ENCODE data around the gene PSMG3. TPM values are rescaled to one million over a fixed set of nuclear protein-coding genes. Genes with fewer than 3 reads are reported as not detected.

Gene PSMG3
- total and polyA plus RNA-seq, 2 experiments from 2014 or later: 28.3 to 84.8 TPM

GRCh38 chr7:1548944-1549343 lies 20.9 kb downstream of the PSMG3 start:
- H3K9me3 Mint-ChIP-seq: no peaks in the 10 kb centered on the region
- no peaks in the 10 kb centered on the region for H3K36me3 Mint-ChIP-seq (ENCODE audit: low read depth)
- H3K4me2 ChIP-seq: no peak overlapping the region
- no peak overlapping the region for H3K4me3 ChIP-seq
- no peak overlapping the region for H3K4me3 Mint-ChIP-seq
- TF ChIP-seq ETS1 (IDR thresholded peaks at IDR 0.05) (no peak), NANOG (IDR thresholded peaks at IDR 0.05; ENCODE audit: borderline replicate concordance) (no peak), EZH2 (IDR thresholded peaks at IDR 0.05; ENCODE audit: low read depth, unreplicated experiment) (no peak), POLR2AphosphoS5 (IDR thresholded peaks at IDR 0.05; ENCODE audit: low read depth) (no peak), REST (IDR thresholded peaks at IDR 0.05; ENCODE audit: unreplicated experiment) (no peak), STAT1 (IDR thresholded peaks at IDR 0.05; ENCODE audit: unreplicated experiment) (no peak), EZH2phosphoT487 (IDR thresholded peaks at IDR 0.05; ENCODE audit: unreplicated experiment) (no peak), ZNF462 (CRISPR knock-in tag; IDR thresholded peaks at IDR 0.05) (no peak)
- H4K20me1 ChIP-seq (replicated peaks; ENCODE audit: insufficient read depth): no peaks in the 10 kb centered on the region
- ATAC-seq (no peak), DNase-seq (ENCODE audit: low spot score) (no peak)
- H3K27me3 ChIP-seq (ENCODE audit: insufficient read depth): no peaks in the 10 kb centered on the region
- H3K4me1 ChIP-seq (ENCODE audit: insufficient read depth): no peaks in the 10 kb centered on the region
- no peak overlapping the region for H3K27ac ChIP-seq (ENCODE audit: low read depth)
- no peak overlapping the region; the same call in 1 of the 2 replicates for H3K27ac Mint-ChIP-seq
- no peaks in the 10 kb centered on the region for H3F3A ChIP-seq (replicated peaks; ENCODE audit: low read depth)
- H3K36me3 ChIP-seq (ENCODE audit: insufficient read depth): no peaks in the 10 kb centered on the region
- H3K9me2 ChIP-seq (ENCODE audit: insufficient read depth): no peaks in the 10 kb centered on the region
- H3K4me1 Mint-ChIP-seq: peaks cover 2% of the 10 kb centered on the region; the same call in 1 of the 3 replicates
- H3K79me2 ChIP-seq (replicated peaks; ENCODE audit: insufficient read depth): no peaks in the 10 kb centered on the region
- no peak overlapping the region for H2AFZ ChIP-seq
- peaks cover 2% of the 10 kb centered on the region for H3K27me3 Mint-ChIP-seq (ENCODE audit: insufficient read depth, low read depth, poor library complexity)
